ENCODE data around the gene CCDC88C.

The CCDC88C gene

GRCh38 chr14:91234791-91235114 is 182.9 kb downstream of the CCDC88C start:
- peaks cover 11% of the 10 kb centered on the region for H3K36me3 ChIP-seq (ENCODE audit: insufficient read depth, low read length)
- no peak overlapping the region for H2AFZ ChIP-seq (ENCODE audit: low read length)
- no peak for TF ChIP-seq EZH2 (IDR thresholded peaks at IDR 0.05; ENCODE audit: borderline replicate concordance, low read length)
- no peak for TF ChIP-seq CTCF (IDR thresholded peaks at IDR 0.05; ENCODE audit: low read length)

GRCh38 chr14:91233936-91234790 is 183.5 kb downstream of the CCDC88C start:
- Histone ChIP-seq H3K9me3 (ENCODE audit: low read length) (no peaks in the 10 kb centered on the region), H3K4me3 (ENCODE audit: low read depth, low read length, poor library complexity, severe bottlenecking) (no peak overlapping the region), H3K27ac (ENCODE audit: low read depth, low read length, poor library complexity, severe bottlenecking) (no peak overlapping the region), H2AFZ (ENCODE audit: low read length) (no peak overlapping the region), H4K20me1 (ENCODE audit: insufficient read depth, low read length) (no peaks in the 10 kb centered on the region), H3K27me3 (ENCODE audit: insufficient read depth, low read length) (no peaks in the 10 kb centered on the region), H3K79me2 (ENCODE audit: insufficient read depth, low read length) (no peaks in the 10 kb centered on the region), H3K9ac (ENCODE audit: low read length) (no peak overlapping the region), H3K9me2 (ENCODE audit: low read depth, low read length) (no peaks in the 10 kb centered on the region), H3F3A (ENCODE audit: insufficient read depth, low read length) (no peaks in the 10 kb centered on the region), H3K4me2 (ENCODE audit: low read length) (no peak overlapping the region), H3K4me1 (ENCODE audit: insufficient read depth, low read length, severe bottlenecking) (peaks cover 8% of the 10 kb centered on the region), H3K36me3 (ENCODE audit: insufficient read depth, low read length) (peaks cover 11% of the 10 kb centered on the region)
- TF ChIP-seq CTCF (IDR thresholded peaks at IDR 0.05; ENCODE audit: low read length) (no peak), EZH2 (IDR thresholded peaks at IDR 0.05; ENCODE audit: borderline replicate concordance, low read length) (no peak)

More at GRCh38 chr14:91234791-91235114, 182.9 kb downstream of the CCDC88C start:
- Histone ChIP-seq H3K27ac (ENCODE audit: low read depth, low read length, poor library complexity, severe bottlenecking) (no peak overlapping the region), H3K9ac (ENCODE audit: low read length) (no peak overlapping the region), H3K4me3 (ENCODE audit: low read depth, low read length, poor library complexity, severe bottlenecking) (no peak overlapping the region), H3K79me2 (ENCODE audit: insufficient read depth, low read length) (no peaks in the 10 kb centered on the region), H3K4me1 (ENCODE audit: insufficient read depth, low read length, severe bottlenecking) (peaks cover 3% of the 10 kb centered on the region), H4K20me1 (ENCODE audit: insufficient read depth, low read length) (no peaks in the 10 kb centered on the region), H3K9me3 (ENCODE audit: low read length) (no peaks in the 10 kb centered on the region), H3K27me3 (ENCODE audit: insufficient read depth, low read length) (no peaks in the 10 kb centered on the region), H3K9me2 (ENCODE audit: low read depth, low read length) (no peaks in the 10 kb centered on the region), H3F3A (ENCODE audit: insufficient read depth, low read length) (no peaks in the 10 kb centered on the region), H3K4me2 (ENCODE audit: low read length) (no peak overlapping the region)

- Histone ChIP-seq H3K36me3 (ENCODE audit: insufficient read depth, low read length) (peaks cover 11% of the 10 kb centered on the region), H3K4me3 (ENCODE audit: low read depth, low read length, poor library complexity, severe bottlenecking) (no peak overlapping the region), H4K20me1 (ENCODE audit: insufficient read depth, low read length) (no peaks in the 10 kb centered on the region), H3F3A (ENCODE audit: insufficient read depth, low read length) (no peaks in the 10 kb centered on the region), H3K27ac (ENCODE audit: low read depth, low read length, poor library complexity, severe bottlenecking) (no peak overlapping the region), H3K9me3 (ENCODE audit: low read length) (no peaks in the 10 kb centered on the region), H3K27me3 (ENCODE audit: insufficient read depth, low read length) (no peaks in the 10 kb centered on the region), H3K9me2 (ENCODE audit: low read depth, low read length) (no peaks in the 10 kb centered on the region), H2AFZ (ENCODE audit: low read length) (no peak overlapping the region), H3K79me2 (ENCODE audit: insufficient read depth, low read length) (no peaks in the 10 kb centered on the region), H3K4me2 (ENCODE audit: low read length) (no peak overlapping the region), H3K4me1 (ENCODE audit: insufficient read depth, low read length, severe bottlenecking) (peaks cover 18% of the 10 kb centered on the region), H3K9ac (ENCODE audit: low read length) (no peak overlapping the region)
- TF ChIP-seq EZH2 (IDR thresholded peaks at IDR 0.05; ENCODE audit: borderline replicate concordance, low read length) (no peak), CTCF (IDR thresholded peaks at IDR 0.05; ENCODE audit: low read length) (no peak)
Observed at GRCh38 chr14:91232603-91233002, 185.0 kb downstream of the CCDC88C start.
